ENCODE data around the gene TDRD1.
"Not testable (repeated sequence)": the region's sequence is repeated elsewhere in the genome, so short reads cannot be mapped to it uniquely, and the experiment has no call there.

TDRD1 gene

GRCh38 chr10:114143160-114143559, 36.0 kb upstream of the TDRD1 start:
- Histone ChIP-seq H3K27me3 (replicated peaks in 2 of 5; ENCODE audit: control insufficient read depth in 4 of 5, insufficient read depth in 5 of 5, low read length in 4 of 5) (no peaks in the 10 kb centered on the region), H3K36me3 (ENCODE audit: control insufficient read depth in 4 of 4, insufficient read depth in 4 of 4, low read length in 3 of 4) (peaks cover 6 to 30% (median 18%) of the 10 kb centered on the region in 4 experiments), H3K4me3 (ENCODE audit: control insufficient read depth in 1 of 7, extremely low read depth in 1 of 7, insufficient read depth in 4 of 7, low read depth in 2 of 7, low read length in 6 of 7) (no peak overlapping the region), H3K27ac (ENCODE audit: insufficient read depth in 1 of 2, low read depth in 1 of 2, low read length in 2 of 2, poor library complexity in 1 of 2, severe bottlenecking in 2 of 2) (no peak overlapping the region), H3K4me1 (ENCODE audit: control extremely low read depth in 1 of 4, control insufficient read depth in 4 of 4, insufficient read depth in 4 of 4, low read length in 3 of 4) (no peaks in the 10 kb centered on the region), H3K9me3 (ENCODE audit: control extremely low read depth in 1 of 5, control insufficient read depth in 4 of 5, insufficient read depth in 2 of 5, low read depth in 1 of 5, low read length in 4 of 5) (no peaks in the 10 kb centered on the region)
- ChIA-PET CTCF (interaction anchor here (1.3 kb wide), 1 partner anchor 16 kb away, joined by 3 read pairs; no protein-coding TSS in a partner anchor), POLR2A (no interaction called here)
- DNase-seq: no peak
- WGBS (ENCODE audit: insufficient coverage): 100% methylated on average over 1 of the region's 1 CpG

- DNase-seq; CTCF ChIA-PET; POLR2A ChIA-PET; H3K27me3 ChIP-seq (replicated peaks in 2 of 5; ENCODE audit: control insufficient read depth in 4 of 5, insufficient read depth in 5 of 5, low read length in 4 of 5); H3K4me3 ChIP-seq (ENCODE audit: control insufficient read depth in 1 of 7, extremely low read depth in 1 of 7, insufficient read depth in 4 of 7, low read depth in 2 of 7, low read length in 6 of 7); H3K9me3 ChIP-seq (ENCODE audit: control extremely low read depth in 1 of 5, control insufficient read depth in 4 of 5, insufficient read depth in 2 of 5, low read depth in 1 of 5, low read length in 4 of 5); H3K4me1 ChIP-seq (ENCODE audit: control extremely low read depth in 1 of 4, control insufficient read depth in 4 of 4, insufficient read depth in 4 of 4, low read length in 3 of 4); H3K27ac ChIP-seq (ENCODE audit: insufficient read depth in 1 of 2, low read depth in 1 of 2, low read length in 2 of 2, poor library complexity in 1 of 2, severe bottlenecking in 2 of 2): not testable (repeated sequence)
- peaks cover 11 to 47% (median 21%) of the 10 kb centered on the region in 4 experiments for H3K36me3 ChIP-seq (ENCODE audit: control insufficient read depth in 4 of 4, insufficient read depth in 4 of 4, low read length in 3 of 4)
- 94% methylated on average over 2 of the region's 3 CpGs for WGBS (ENCODE audit: insufficient coverage)
Measured at GRCh38 chr10:114149476-114149875, 29.7 kb upstream of the TDRD1 start.

- DNase-seq: no peak
Measured at GRCh38 chr10:114151486-114151885, 27.7 kb upstream of the TDRD1 start.

GRCh38 chr10:114151892-114152291, 27.3 kb upstream of the TDRD1 start:
- DNase-seq: no peak
- no peak overlapping the region for H3K27ac ChIP-seq (ENCODE audit: insufficient read depth in 1 of 2, low read depth in 1 of 2, low read length in 2 of 2, poor library complexity in 1 of 2, severe bottlenecking in 2 of 2)
- no peaks in the 10 kb centered on the region for H3K4me1 ChIP-seq (ENCODE audit: control extremely low read depth in 1 of 4, control insufficient read depth in 4 of 4, insufficient read depth in 4 of 4, low read length in 3 of 4)
- ChIA-PET CTCF (interaction anchor here (1.7 kb wide), 1 partner anchor 19 kb away, joined by 3 read pairs; no protein-coding TSS in a partner anchor), POLR2A (no interaction called here)
- no CpG with 5 or more reads among the region's 1 CpG for WGBS (ENCODE audit: insufficient coverage)
- H3K27me3 ChIP-seq (replicated peaks in 2 of 5; ENCODE audit: control insufficient read depth in 4 of 5, insufficient read depth in 5 of 5, low read length in 4 of 5): no peaks in the 10 kb centered on the region
- no peaks in the 10 kb centered on the region for H3K9me3 ChIP-seq (ENCODE audit: control extremely low read depth in 1 of 5, control insufficient read depth in 4 of 5, insufficient read depth in 2 of 5, low read depth in 1 of 5, low read length in 4 of 5)
- peaks cover 11 to 62% (median 24%) of the 10 kb centered on the region in 4 experiments for H3K36me3 ChIP-seq (ENCODE audit: control insufficient read depth in 4 of 4, insufficient read depth in 4 of 4, low read length in 3 of 4)
- H3K4me3 ChIP-seq (ENCODE audit: control insufficient read depth in 1 of 7, extremely low read depth in 1 of 7, insufficient read depth in 4 of 7, low read depth in 2 of 7, low read length in 6 of 7): no peak overlapping the region

More at GRCh38 chr10:114151486-114151885, 27.7 kb upstream of the TDRD1 start:
- ChIA-PET CTCF (interaction anchor here (1.1 to 1.7 kb wide), 2 partner anchors 10 to 18 kb away, joined by 3 read pairs; no protein-coding TSS in a partner anchor), POLR2A (no interaction called here)
- Histone ChIP-seq H3K4me1 (ENCODE audit: control extremely low read depth in 1 of 4, control insufficient read depth in 4 of 4, insufficient read depth in 4 of 4, low read length in 3 of 4) (no peaks in the 10 kb centered on the region), H3K36me3 (ENCODE audit: control insufficient read depth in 4 of 4, insufficient read depth in 4 of 4, low read length in 3 of 4) (peaks cover 11 to 58% (median 25%) of the 10 kb centered on the region in 4 experiments), H3K4me3 (ENCODE audit: control insufficient read depth in 1 of 7, extremely low read depth in 1 of 7, insufficient read depth in 4 of 7, low read depth in 2 of 7, low read length in 6 of 7) (no peak overlapping the region), H3K9me3 (ENCODE audit: control extremely low read depth in 1 of 5, control insufficient read depth in 4 of 5, insufficient read depth in 2 of 5, low read depth in 1 of 5, low read length in 4 of 5) (no peaks in the 10 kb centered on the region), H3K27me3 (replicated peaks in 2 of 5; ENCODE audit: control insufficient read depth in 4 of 5, insufficient read depth in 5 of 5, low read length in 4 of 5) (no peaks in the 10 kb centered on the region), H3K27ac (ENCODE audit: insufficient read depth in 1 of 2, low read depth in 1 of 2, low read length in 2 of 2, poor library complexity in 1 of 2, severe bottlenecking in 2 of 2) (no peak overlapping the region)
- WGBS (ENCODE audit: insufficient coverage): 100% methylated on average over 1 of the region's 2 CpGs

GRCh38 chr10:114157912-114158311, 21.2 kb upstream of the TDRD1 start:
- Histone ChIP-seq H3K9me3 (ENCODE audit: control extremely low read depth in 1 of 5, control insufficient read depth in 4 of 5, insufficient read depth in 2 of 5, low read depth in 1 of 5, low read length in 4 of 5) (no peaks in the 10 kb centered on the region), H3K4me1 (ENCODE audit: control extremely low read depth in 1 of 4, control insufficient read depth in 4 of 4, insufficient read depth in 4 of 4, low read length in 3 of 4) (peaks cover 0 to under 1% (median 0%) of the 10 kb centered on the region in 4 experiments), H3K4me3 (ENCODE audit: control insufficient read depth in 1 of 7, extremely low read depth in 1 of 7, insufficient read depth in 4 of 7, low read depth in 2 of 7, low read length in 6 of 7) (no peak overlapping the region), H3K27me3 (replicated peaks in 2 of 5; ENCODE audit: control insufficient read depth in 4 of 5, insufficient read depth in 5 of 5, low read length in 4 of 5) (no peaks in the 10 kb centered on the region), H3K36me3 (ENCODE audit: control insufficient read depth in 4 of 4, insufficient read depth in 4 of 4, low read length in 3 of 4) (peaks cover 5 to 35% (median 11%) of the 10 kb centered on the region in 4 experiments), H3K27ac (ENCODE audit: insufficient read depth in 1 of 2, low read depth in 1 of 2, low read length in 2 of 2, poor library complexity in 1 of 2, severe bottlenecking in 2 of 2) (no peak overlapping the region)
- no peak for DNase-seq
- no CpG with 5 or more reads among the region's 2 CpGs for WGBS (ENCODE audit: insufficient coverage)
- POLR2A ChIA-PET: interaction anchor here (0.7 kb wide), 1 partner anchor 714 kb away, joined by 4 read pairs; no protein-coding TSS in a partner anchor
- CTCF ChIA-PET: interaction anchor here (1.3 kb wide), 1 partner anchor 15 kb away, joined by 3 read pairs; no protein-coding TSS in a partner anchor

- Histone ChIP-seq H3K27ac (ENCODE audit: insufficient read depth in 1 of 2, low read depth in 1 of 2, low read length in 2 of 2, poor library complexity in 1 of 2, severe bottlenecking in 2 of 2) (no peak overlapping the region), H3K36me3 (ENCODE audit: control insufficient read depth in 4 of 4, insufficient read depth in 4 of 4, low read length in 3 of 4) (peaks cover 0 to 6% (median 3%) of the 10 kb centered on the region in 4 experiments), H3K27me3 (replicated peaks in 2 of 5; ENCODE audit: control insufficient read depth in 4 of 5, insufficient read depth in 5 of 5, low read length in 4 of 5) (no peaks in the 10 kb centered on the region), H3K4me3 (ENCODE audit: control insufficient read depth in 1 of 7, extremely low read depth in 1 of 7, insufficient read depth in 4 of 7, low read depth in 2 of 7, low read length in 6 of 7) (no peak overlapping the region), H3K4me1 (ENCODE audit: control extremely low read depth in 1 of 4, control insufficient read depth in 4 of 4, insufficient read depth in 4 of 4, low read length in 3 of 4) (peaks cover 0 to 6% (median 0%) of the 10 kb centered on the region in 4 experiments), H3K9me3 (ENCODE audit: control extremely low read depth in 1 of 5, control insufficient read depth in 4 of 5, insufficient read depth in 2 of 5, low read depth in 1 of 5, low read length in 4 of 5) (no peaks in the 10 kb centered on the region)
- peak in 2 of 3 donors; percentile 40 to 42 for DNase-seq
- 33% methylated on average over 2 of the region's 2 CpGs for WGBS (ENCODE audit: insufficient coverage)
- ChIA-PET CTCF (interaction anchor here (1.1 kb wide), 1 partner anchor 18 kb away, joined by 3 read pairs; no protein-coding TSS in a partner anchor), POLR2A (no interaction called here)
Measured at GRCh38 chr10:114163062-114163461, 16.1 kb upstream of the TDRD1 start.

- Histone ChIP-seq H3K27ac (ENCODE audit: insufficient read depth in 1 of 2, low read depth in 1 of 2, low read length in 2 of 2, poor library complexity in 1 of 2, severe bottlenecking in 2 of 2) (no peak overlapping the region), H3K36me3 (ENCODE audit: control insufficient read depth in 4 of 4, insufficient read depth in 4 of 4, low read length in 3 of 4) (peaks cover 0 to 6% (median 5%) of the 10 kb centered on the region in 4 experiments), H3K9me3 (ENCODE audit: control extremely low read depth in 1 of 5, control insufficient read depth in 4 of 5, insufficient read depth in 2 of 5, low read depth in 1 of 5, low read length in 4 of 5) (peaks cover 0 to 8% (median 7%) of the 10 kb centered on the region in 5 experiments), H3K27me3 (replicated peaks in 2 of 5; ENCODE audit: control insufficient read depth in 4 of 5, insufficient read depth in 5 of 5, low read length in 4 of 5) (no peaks in the 10 kb centered on the region), H3K4me1 (ENCODE audit: control extremely low read depth in 1 of 4, control insufficient read depth in 4 of 4, insufficient read depth in 4 of 4, low read length in 3 of 4) (peaks cover 0 to 6% (median 0%) of the 10 kb centered on the region in 4 experiments), H3K4me3 (ENCODE audit: control insufficient read depth in 1 of 7, extremely low read depth in 1 of 7, insufficient read depth in 4 of 7, low read depth in 2 of 7, low read length in 6 of 7) (no peak overlapping the region)
- CTCF ChIA-PET: no interaction called here
- DNase-seq: no peak
- WGBS (ENCODE audit: insufficient coverage): 96% methylated on average over 2 of the region's 3 CpGs
- POLR2A ChIA-PET: no interaction called here
Measured at GRCh38 chr10:114166043-114166442, 13.1 kb upstream of the TDRD1 start.
